ENCODE measurements around the gene TRAPPC3.

Gene TRAPPC3

GRCh38 chr1:36163426-36163825 lies 14.1 kb upstream of the TRAPPC3 start:
- no peak overlapping the region for H3K23ac ChIP-seq (ENCODE audit: low read length)
- H2BK15ac ChIP-seq (replicated peaks; ENCODE audit: low read depth) = no peak overlapping the region
- H2AK5ac ChIP-seq (ENCODE audit: low read length) = no peak overlapping the region
- H4K5ac ChIP-seq (ENCODE audit: low read length) = no peak overlapping the region
- peaks cover 59% of the 10 kb centered on the region for H3K79me2 ChIP-seq (ENCODE audit: control insufficient read depth, insufficient read depth, low read length)
- no peak overlapping the region for H3K4me2 ChIP-seq (ENCODE audit: low read length)
- no peak overlapping the region for H3K56ac ChIP-seq (ENCODE audit: low read length)
- H4K8ac ChIP-seq (ENCODE audit: low read depth, low read length) = no peak overlapping the region
- peaks cover 55% of the 10 kb centered on the region for H3K79me1 ChIP-seq (ENCODE audit: low read length)
- H3K36me3 ChIP-seq (ENCODE audit: control insufficient read depth, insufficient read depth, low read length) = peaks cover 2% of the 10 kb centered on the region
- H3K18ac ChIP-seq (ENCODE audit: low read length) = no peak overlapping the region
- peaks cover 17% of the 10 kb centered on the region for H3K4me1 ChIP-seq (ENCODE audit: control insufficient read depth, low read depth, low read length)
- no peak overlapping the region for H2BK120ac ChIP-seq (ENCODE audit: low read depth, low read length)
- DNase-seq = no peak
- H3K4ac ChIP-seq (ENCODE audit: low read depth, low read length) = no peak overlapping the region
- no peak overlapping the region for H3K4me3 ChIP-seq (ENCODE audit: low read length)
- H3K9ac ChIP-seq (ENCODE audit: low read length) = no peak overlapping the region
- H2BK5ac ChIP-seq (ENCODE audit: low read length) = no peak overlapping the region
- H3K27ac ChIP-seq (ENCODE audit: low read depth, low read length) = no peak overlapping the region
- no peaks in the 10 kb centered on the region for H3K27me3 ChIP-seq (ENCODE audit: insufficient read depth, low read length, poor library complexity)

DNA sequence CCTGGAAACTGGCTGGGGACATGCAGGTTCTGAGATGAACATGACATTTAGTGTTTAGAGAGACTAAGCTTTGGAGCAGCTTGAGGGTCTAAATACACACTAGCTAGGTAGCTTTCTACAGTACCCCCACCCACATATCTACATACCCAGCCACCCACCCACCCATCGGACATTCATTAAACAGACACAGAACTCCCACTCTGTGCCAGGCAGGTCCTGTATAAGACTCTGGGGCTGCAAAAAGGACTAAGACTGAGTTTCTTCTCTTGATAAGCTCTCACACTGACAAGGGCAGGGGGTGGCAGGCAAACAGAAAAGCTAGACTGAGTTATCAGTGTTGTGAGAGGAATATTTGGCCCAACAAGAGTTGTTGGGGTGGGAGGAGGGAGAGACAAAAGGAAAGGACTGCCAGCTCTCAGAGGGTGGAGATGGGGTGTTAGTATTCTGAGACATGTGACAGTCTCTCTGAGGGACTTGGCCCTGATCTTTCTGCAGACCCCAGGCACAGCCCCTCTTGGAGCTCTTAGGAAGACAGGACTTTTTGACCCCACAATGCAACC lies 13.5 kb upstream of the TRAPPC3 start:
- no CpG with 5 or more reads among the region's 1 CpG for WGBS (ENCODE audit: extremely low coverage, insufficient coverage, low lambda C conversion rate)
- no peak overlapping the region for H4K8ac ChIP-seq (ENCODE audit: low read depth, low read length)

DNA sequence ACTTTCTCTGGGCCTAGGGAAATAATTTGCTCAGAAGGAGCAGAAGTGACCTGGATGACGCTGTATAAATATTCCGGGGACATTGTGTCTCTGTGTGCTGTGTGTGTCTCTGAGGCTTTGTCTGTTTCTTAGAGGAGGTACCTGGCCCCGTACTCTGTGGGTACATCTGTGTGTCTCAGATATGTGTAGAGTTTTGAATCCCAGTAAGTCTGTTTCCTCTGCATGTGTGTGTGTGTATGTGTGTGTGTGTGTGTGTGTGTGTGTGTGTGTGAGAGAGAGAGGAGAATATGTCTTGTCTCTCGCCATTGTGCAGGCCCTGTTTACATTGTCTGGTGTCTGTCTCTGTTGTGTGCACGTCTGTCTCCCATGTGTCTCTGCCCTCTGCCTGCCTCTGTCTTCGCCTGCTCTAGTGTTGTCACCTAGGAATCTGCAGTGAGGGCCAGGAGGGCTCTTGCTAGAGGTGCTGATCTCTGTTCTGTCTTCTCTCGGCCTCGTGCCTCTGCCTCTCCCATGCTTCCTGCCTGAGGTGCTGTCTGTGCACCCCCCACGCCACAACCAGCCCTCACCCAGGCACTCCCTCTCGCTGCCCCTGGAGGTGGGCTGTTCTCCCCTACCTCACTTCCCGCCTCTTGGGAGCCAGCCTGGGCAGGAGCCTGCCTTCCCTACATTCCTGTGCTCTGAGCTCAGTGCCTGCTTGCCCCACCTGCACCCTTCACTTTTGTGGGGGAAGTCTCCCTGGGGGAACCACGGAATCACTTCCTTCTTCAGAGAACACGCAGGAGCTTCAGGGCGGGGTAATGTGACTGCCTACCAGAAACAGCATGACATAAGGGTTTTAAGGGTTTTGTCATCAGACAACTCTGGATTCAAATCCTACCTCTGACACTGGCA lies 12.6 kb upstream of the TRAPPC3 start:
- H3K18ac ChIP-seq (ENCODE audit: low read length) = no peak overlapping the region
- H2BK5ac ChIP-seq (ENCODE audit: low read length) = no peak overlapping the region
- peak; percentile 80 for DNase-seq
- peaks cover 51% of the 10 kb centered on the region for H3K79me1 ChIP-seq (ENCODE audit: low read length)
- peak overlapping the region; percentile 85 for H3K23ac ChIP-seq (ENCODE audit: low read length)
- H2BK120ac ChIP-seq (ENCODE audit: low read depth, low read length) = no peak overlapping the region
- WGBS (ENCODE audit: extremely low coverage, insufficient coverage, low lambda C conversion rate) = no CpG with 5 or more reads among the region's 14 CpGs
- no peak overlapping the region for H4K5ac ChIP-seq (ENCODE audit: low read length)
- peak overlapping the region; percentile 58 for H2AK5ac ChIP-seq (ENCODE audit: low read length)
- no peak overlapping the region for H3K4me3 ChIP-seq (ENCODE audit: low read length)
- peak overlapping the region; percentile 86 for H3K9ac ChIP-seq (ENCODE audit: low read length)
- peaks cover 2% of the 10 kb centered on the region for H3K36me3 ChIP-seq (ENCODE audit: control insufficient read depth, insufficient read depth, low read length)
- H3K4me2 ChIP-seq (ENCODE audit: low read length) = peak overlapping the region; percentile 33
- H3K56ac ChIP-seq (ENCODE audit: low read length) = peak overlapping the region; percentile 89
- peaks cover 23% of the 10 kb centered on the region for H3K4me1 ChIP-seq (ENCODE audit: control insufficient read depth, low read depth, low read length)
- no peak overlapping the region for H3K4ac ChIP-seq (ENCODE audit: low read depth, low read length)
- H3K79me2 ChIP-seq (ENCODE audit: control insufficient read depth, insufficient read depth, low read length) = peaks cover 64% of the 10 kb centered on the region
- H3K27me3 ChIP-seq (ENCODE audit: insufficient read depth, low read length, poor library complexity) = no peaks in the 10 kb centered on the region
- H3K27ac ChIP-seq (ENCODE audit: low read depth, low read length) = no peak overlapping the region
- no peak overlapping the region for H2BK15ac ChIP-seq (replicated peaks; ENCODE audit: low read depth)
- H4K8ac ChIP-seq (ENCODE audit: low read depth, low read length) = no peak overlapping the region

More for the DNA sequence above, 13.5 kb upstream of the TRAPPC3 start:
- H4K5ac ChIP-seq (ENCODE audit: low read length) = no peak overlapping the region
- no peak overlapping the region for H3K23ac ChIP-seq (ENCODE audit: low read length)
- H3K27me3 ChIP-seq (ENCODE audit: insufficient read depth, low read length, poor library complexity) = no peaks in the 10 kb centered on the region
- H3K27ac ChIP-seq (ENCODE audit: low read depth, low read length) = no peak overlapping the region
- H2BK120ac ChIP-seq (ENCODE audit: low read depth, low read length) = no peak overlapping the region
- H3K4me1 ChIP-seq (ENCODE audit: control insufficient read depth, low read depth, low read length) = peaks cover 19% of the 10 kb centered on the region
- H2BK5ac ChIP-seq (ENCODE audit: low read length) = no peak overlapping the region
- H3K18ac ChIP-seq (ENCODE audit: low read length) = no peak overlapping the region
- peaks cover 2% of the 10 kb centered on the region for H3K36me3 ChIP-seq (ENCODE audit: control insufficient read depth, insufficient read depth, low read length)
- no peak overlapping the region for H2AK5ac ChIP-seq (ENCODE audit: low read length)
- no peak overlapping the region for H3K9ac ChIP-seq (ENCODE audit: low read length)
- H2BK15ac ChIP-seq (replicated peaks; ENCODE audit: low read depth) = no peak overlapping the region
- no peak overlapping the region for H3K4ac ChIP-seq (ENCODE audit: low read depth, low read length)
- peaks cover 63% of the 10 kb centered on the region for H3K79me2 ChIP-seq (ENCODE audit: control insufficient read depth, insufficient read depth, low read length)
- no peak overlapping the region for H3K4me3 ChIP-seq (ENCODE audit: low read length)
- peaks cover 55% of the 10 kb centered on the region for H3K79me1 ChIP-seq (ENCODE audit: low read length)
- H3K4me2 ChIP-seq (ENCODE audit: low read length) = no peak overlapping the region
- H3K56ac ChIP-seq (ENCODE audit: low read length) = no peak overlapping the region
- no peak for DNase-seq

DNA sequence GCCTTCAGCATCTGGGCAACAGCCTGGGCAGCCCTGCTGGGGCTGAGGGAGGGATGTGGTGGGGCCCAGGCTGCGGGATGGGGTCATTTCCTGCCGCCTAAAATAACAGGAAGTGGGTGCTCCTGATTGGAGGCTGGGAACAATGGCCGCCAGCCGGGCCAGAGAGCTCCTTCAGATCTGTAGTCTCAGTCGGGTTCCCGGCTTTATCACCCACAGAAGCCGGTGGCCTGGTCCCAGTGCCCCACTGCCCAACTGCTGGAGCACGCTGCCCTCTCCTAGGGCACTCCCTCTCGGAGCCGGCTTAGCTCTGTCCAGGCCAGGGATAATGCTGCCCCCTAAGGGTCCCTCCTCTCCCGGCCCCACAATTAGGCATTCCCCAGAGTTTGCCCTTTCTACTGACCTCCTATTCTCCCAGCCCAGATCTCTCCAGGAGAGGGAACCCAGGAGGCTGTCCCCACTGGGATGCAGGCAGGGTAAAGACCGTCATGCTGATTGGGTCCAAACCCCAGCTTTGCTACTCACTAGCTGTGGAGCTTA lies 11.7 kb upstream of the TRAPPC3 start:
- no CpG with 5 or more reads among the region's 12 CpGs for WGBS (ENCODE audit: extremely low coverage, insufficient coverage, low lambda C conversion rate)
- peak; percentile 86 for DNase-seq
- Histone ChIP-seq H3K23ac (ENCODE audit: low read length) (peak overlapping the region; percentile 3), H2BK120ac (ENCODE audit: low read depth, low read length) (no peak overlapping the region), H3K36me3 (ENCODE audit: control insufficient read depth, insufficient read depth, low read length) (peaks cover 2% of the 10 kb centered on the region), H3K4me1 (ENCODE audit: control insufficient read depth, low read depth, low read length) (peaks cover 23% of the 10 kb centered on the region), H3K79me2 (ENCODE audit: control insufficient read depth, insufficient read depth, low read length) (peaks cover 64% of the 10 kb centered on the region), H3K9ac (ENCODE audit: low read length) (peak overlapping the region; percentile 86), H2AK5ac (ENCODE audit: low read length) (no peak overlapping the region), H3K27ac (ENCODE audit: low read depth, low read length) (peak overlapping the region; percentile 74), H2BK5ac (ENCODE audit: low read length) (peak overlapping the region; percentile 77), H4K5ac (ENCODE audit: low read length) (no peak overlapping the region), H3K27me3 (ENCODE audit: insufficient read depth, low read length, poor library complexity) (no peaks in the 10 kb centered on the region), H3K56ac (ENCODE audit: low read length) (peak overlapping the region; percentile 89), H3K4me2 (ENCODE audit: low read length) (peak overlapping the region; percentile 33), H3K18ac (ENCODE audit: low read length) (peak overlapping the region; percentile 65), H2BK15ac (replicated peaks; ENCODE audit: low read depth) (no peak overlapping the region), H3K4ac (ENCODE audit: low read depth, low read length) (peak overlapping the region; percentile 89), H3K4me3 (ENCODE audit: low read length) (peak overlapping the region; percentile 44), H4K8ac (ENCODE audit: low read depth, low read length) (no peak overlapping the region), H3K79me1 (ENCODE audit: low read length) (peaks cover 51% of the 10 kb centered on the region)

- no peak overlapping the region for H4K5ac ChIP-seq (ENCODE audit: low read length)
- H3K9ac ChIP-seq (ENCODE audit: low read length) = peak overlapping the region; percentile 86
- no peak for DNase-seq
- no peak overlapping the region for H3K4me2 ChIP-seq (ENCODE audit: low read length)
- H3K4me1 ChIP-seq (ENCODE audit: control insufficient read depth, low read depth, low read length) = peaks cover 23% of the 10 kb centered on the region
- H3K4me3 ChIP-seq (ENCODE audit: low read length) = no peak overlapping the region
- peak overlapping the region; percentile 54 for H2BK120ac ChIP-seq (ENCODE audit: low read depth, low read length)
- H3K27me3 ChIP-seq (ENCODE audit: insufficient read depth, low read length, poor library complexity) = no peaks in the 10 kb centered on the region
- peak overlapping the region; percentile 91 for H2AK5ac ChIP-seq (ENCODE audit: low read length)
- H3K79me1 ChIP-seq (ENCODE audit: low read length) = peaks cover 51% of the 10 kb centered on the region
- peaks cover 64% of the 10 kb centered on the region for H3K79me2 ChIP-seq (ENCODE audit: control insufficient read depth, insufficient read depth, low read length)
- peak overlapping the region; percentile 65 for H3K18ac ChIP-seq (ENCODE audit: low read length)
- peak overlapping the region; percentile 66 for H3K23ac ChIP-seq (ENCODE audit: low read length)
- H3K36me3 ChIP-seq (ENCODE audit: control insufficient read depth, insufficient read depth, low read length) = peaks cover 2% of the 10 kb centered on the region
- peak overlapping the region; percentile 89 for H3K4ac ChIP-seq (ENCODE audit: low read depth, low read length)
- no peak overlapping the region for H2BK15ac ChIP-seq (replicated peaks; ENCODE audit: low read depth)
- peak overlapping the region; percentile 74 for H3K27ac ChIP-seq (ENCODE audit: low read depth, low read length)
- peak overlapping the region; percentile 89 for H3K56ac ChIP-seq (ENCODE audit: low read length)
- H2BK5ac ChIP-seq (ENCODE audit: low read length) = peak overlapping the region; percentile 31
- no CpG with 5 or more reads among the region's 4 CpGs for WGBS (ENCODE audit: extremely low coverage, insufficient coverage, low lambda C conversion rate)
- no peak overlapping the region for H4K8ac ChIP-seq (ENCODE audit: low read depth, low read length)
Measured at GRCh38 chr1:36160388-36160948, 11.2 kb upstream of the TRAPPC3 start.

All from mesendoderm (in vitro differentiated cells).